Effector memory CD4-positive, alpha-beta T cell (primary cell): ENCODE results near the gene NUBPL.
"Not testable (repeated sequence)": the region's sequence is repeated elsewhere in the genome, so short reads cannot be mapped to it uniquely, and the experiment has no call there.

ENCODE experiments used
- DNase-seq, 3 donors: peaks; one replicate each; pipeline ENCODE4 v3.0.0-alpha.2; 2020
- H3K27ac ChIP-seq: 2 replicates; pipeline ENCODE4 v1.7.0; 2013; ENCODE audit warnings: mild to moderate bottlenecking, low read length, moderate library complexity; ENCODE audit not compliant: insufficient read depth, poor library complexity, severe bottlenecking
- H3K27me3 ChIP-seq: replicated peaks from 2 replicates; pipeline ENCODE4 v1.7.0; 2013; ENCODE audit warnings: mild to moderate bottlenecking, low read length; ENCODE audit not compliant: insufficient read depth, control insufficient read depth, poor library complexity, severe bottlenecking
- H3K36me3 ChIP-seq: 2 replicates; pipeline ENCODE4 v1.7.0; 2013; ENCODE audit warnings: mild to moderate bottlenecking, low read length, moderate library complexity; ENCODE audit not compliant: control insufficient read depth, insufficient read depth
- H3K4me1 ChIP-seq: 2 replicates; pipeline ENCODE4 v1.7.0; 2013; ENCODE audit warnings: low read length, mild to moderate bottlenecking; ENCODE audit not compliant: control insufficient read depth, insufficient read depth, poor library complexity, severe bottlenecking
- H3K4me3 ChIP-seq: 2 replicates; pipeline ENCODE4 v1.7.0; 2013; ENCODE audit warnings: low read length, low read depth, mild to moderate bottlenecking; ENCODE audit not compliant: insufficient read depth, poor library complexity, severe bottlenecking
- H3K9me3 ChIP-seq: 2 replicates; pipeline ENCODE4 v1.7.0; 2013; ENCODE audit warnings: mild to moderate bottlenecking, low read length, moderate library complexity; ENCODE audit not compliant: control insufficient read depth

Gene NUBPL

GRCh38 chr14:31690056-31690455 lies 128.9 kb downstream of the NUBPL start:
- H3K36me3 ChIP-seq: no peaks in the 10 kb centered on the region
- DNase-seq: no peak
- no peaks in the 10 kb centered on the region for H3K27me3 ChIP-seq
- H3K27ac ChIP-seq: no peak overlapping the region
- no peaks in the 10 kb centered on the region for H3K9me3 ChIP-seq
- no peaks in the 10 kb centered on the region for H3K4me1 ChIP-seq
- H3K4me3 ChIP-seq: no peak overlapping the region

- Histone ChIP-seq H3K9me3 (no peaks in the 10 kb centered on the region), H3K36me3 (no peaks in the 10 kb centered on the region)
- no peak for DNase-seq
These were observed 131.2 kb downstream of the NUBPL start for GRCh38 chr14:31692376-31692781.

GRCh38 chr14:31696378-31696777 lies 135.2 kb downstream of the NUBPL start:
- Histone ChIP-seq H3K27me3 (no peaks in the 10 kb centered on the region), H3K27ac (no peak overlapping the region), H3K4me3 (no peak overlapping the region), H3K36me3 (no peaks in the 10 kb centered on the region), H3K4me1 (no peaks in the 10 kb centered on the region), H3K9me3 (no peaks in the 10 kb centered on the region)
- no peak for DNase-seq

More at GRCh38 chr14:31692376-31692781, 131.2 kb downstream of the NUBPL start:
- H3K27me3 ChIP-seq: no peaks in the 10 kb centered on the region
- no peaks in the 10 kb centered on the region for H3K4me1 ChIP-seq
- H3K27ac ChIP-seq: no peak overlapping the region
- no peak overlapping the region for H3K4me3 ChIP-seq

- Histone ChIP-seq H3K9me3 (peaks cover 5% of the 10 kb centered on the region), H3K27ac (no peak overlapping the region), H3K27me3 (no peaks in the 10 kb centered on the region), H3K4me1 (no peaks in the 10 kb centered on the region), H3K4me3 (no peak overlapping the region), H3K36me3 (no peaks in the 10 kb centered on the region)
- DNase-seq: no peak
These were observed 138.6 kb downstream of the NUBPL start for GRCh38 chr14:31699809-31700208.

GRCh38 chr14:31700282-31701074 lies 139.3 kb downstream of the NUBPL start:
- DNase-seq: no peak
- H3K36me3 ChIP-seq: no peaks in the 10 kb centered on the region
- H3K4me3 ChIP-seq: no peak overlapping the region
- H3K4me1 ChIP-seq: no peaks in the 10 kb centered on the region
- H3K27me3 ChIP-seq: no peaks in the 10 kb centered on the region
- peaks cover 5% of the 10 kb centered on the region for H3K9me3 ChIP-seq
- no peak overlapping the region for H3K27ac ChIP-seq

- Histone ChIP-seq H3K4me1 (no peaks in the 10 kb centered on the region), H3K9me3 (peaks cover 5% of the 10 kb centered on the region), H3K27me3 (no peaks in the 10 kb centered on the region), H3K4me3 (no peak overlapping the region), H3K36me3 (no peaks in the 10 kb centered on the region), H3K27ac (no peak overlapping the region)
- DNase-seq: no peak
These were observed 140.9 kb downstream of the NUBPL start for GRCh38 chr14:31702130-31702529.

GRCh38 chr14:31703056-31703455 lies 141.9 kb downstream of the NUBPL start:
- H3K36me3 ChIP-seq: no peaks in the 10 kb centered on the region
- DNase-seq: no peak
- no peaks in the 10 kb centered on the region for H3K27me3 ChIP-seq
- no peak overlapping the region for H3K4me3 ChIP-seq
- H3K9me3 ChIP-seq: peaks cover 5% of the 10 kb centered on the region
- H3K27ac ChIP-seq: no peak overlapping the region
- H3K4me1 ChIP-seq: no peaks in the 10 kb centered on the region

GRCh38 chr14:31705731-31706130 lies 144.5 kb downstream of the NUBPL start:
- DNase-seq: no peak
- Histone ChIP-seq H3K27me3 (no peaks in the 10 kb centered on the region), H3K27ac (no peak overlapping the region), H3K4me1 (no peaks in the 10 kb centered on the region), H3K36me3 (no peaks in the 10 kb centered on the region), H3K9me3 (peaks cover 5% of the 10 kb centered on the region), H3K4me3 (no peak overlapping the region)

GRCh38 chr14:31708661-31709060 lies 147.5 kb downstream of the NUBPL start:
- H3K9me3 ChIP-seq, H3K36me3 ChIP-seq, H3K4me3 ChIP-seq, H3K27me3 ChIP-seq, H3K4me1 ChIP-seq, DNase-seq, H3K27ac ChIP-seq: not testable (repeated sequence)

- Histone ChIP-seq H3K4me1 (no peaks in the 10 kb centered on the region), H3K36me3 (no peaks in the 10 kb centered on the region), H3K27me3 (no peaks in the 10 kb centered on the region), H3K27ac (no peak overlapping the region), H3K9me3 (no peaks in the 10 kb centered on the region), H3K4me3 (no peak overlapping the region)
- DNase-seq: no peak
These were observed 151.3 kb downstream of the NUBPL start for GRCh38 chr14:31712244-31713127.
